ENCODE data around the gene ANKS1A.
"Not testable (repeated sequence)": the region's sequence is repeated elsewhere in the genome, so short reads cannot be mapped to it uniquely, and the experiment has no call there.

ANKS1A gene

DNA sequence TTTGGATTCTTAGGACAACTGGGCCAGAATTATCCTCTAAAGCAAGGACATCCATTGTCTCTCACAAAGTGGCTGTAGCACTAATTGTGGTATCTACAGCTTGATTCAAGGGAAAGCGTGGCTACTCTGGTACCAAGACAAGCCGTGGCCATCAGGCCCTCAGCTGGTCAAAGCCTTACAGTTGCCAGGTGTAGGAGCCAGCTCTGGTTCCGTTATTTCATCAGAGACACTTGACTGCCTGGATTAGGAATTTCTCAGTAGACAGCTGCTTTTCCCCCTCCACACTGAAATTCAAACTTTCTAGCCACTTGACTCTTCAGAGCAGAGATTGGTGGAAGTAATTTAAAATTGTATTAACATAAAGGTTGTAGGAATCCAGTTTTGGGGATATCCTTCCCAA, 104.2 kb downstream of the ANKS1A start:
- no peak for DNase-seq (ENCODE audit: low read depth)

DNA sequence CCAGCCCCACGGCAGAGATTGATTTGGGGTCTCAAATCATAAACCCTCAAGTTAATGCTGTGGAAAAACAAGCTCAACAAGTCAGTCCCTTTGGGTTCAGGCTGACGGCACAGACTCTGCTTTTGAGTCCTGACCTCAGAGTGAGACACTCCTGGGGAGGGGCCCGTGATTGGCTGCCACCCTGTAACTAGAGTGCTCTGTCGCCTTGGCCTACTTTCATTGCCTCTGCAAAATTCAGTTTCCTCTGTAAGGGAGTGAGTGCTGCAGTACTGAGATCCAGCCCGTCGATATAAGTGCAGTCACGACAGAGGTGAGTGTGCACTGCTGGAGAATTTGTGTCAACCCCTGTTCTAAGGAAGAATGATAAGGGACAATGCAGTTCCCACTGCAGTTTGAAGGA, 105.6 kb downstream of the ANKS1A start:
- no peak for DNase-seq (ENCODE audit: low read depth)

DNA sequence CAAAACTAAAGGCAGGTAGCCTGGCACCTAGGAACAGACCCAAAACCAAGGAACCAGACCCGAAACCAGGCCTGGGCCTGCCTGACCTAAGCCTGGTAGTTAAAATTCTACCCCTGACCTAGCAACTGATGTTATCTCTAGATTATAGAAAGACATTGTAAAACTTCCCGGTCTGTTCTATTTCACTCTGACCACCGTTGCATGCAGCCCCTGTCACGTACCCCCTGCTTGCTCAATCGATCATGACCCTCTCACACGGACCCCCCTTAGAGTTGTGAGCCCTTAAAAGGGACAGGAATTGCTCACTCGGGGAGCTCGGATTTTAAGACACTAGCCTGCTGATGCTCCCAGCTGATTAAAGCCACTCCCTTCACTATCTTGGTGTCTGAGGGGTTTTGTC, 109.4 kb downstream of the ANKS1A start:
- DNase-seq (ENCODE audit: low read depth) = not testable (repeated sequence)

DNA sequence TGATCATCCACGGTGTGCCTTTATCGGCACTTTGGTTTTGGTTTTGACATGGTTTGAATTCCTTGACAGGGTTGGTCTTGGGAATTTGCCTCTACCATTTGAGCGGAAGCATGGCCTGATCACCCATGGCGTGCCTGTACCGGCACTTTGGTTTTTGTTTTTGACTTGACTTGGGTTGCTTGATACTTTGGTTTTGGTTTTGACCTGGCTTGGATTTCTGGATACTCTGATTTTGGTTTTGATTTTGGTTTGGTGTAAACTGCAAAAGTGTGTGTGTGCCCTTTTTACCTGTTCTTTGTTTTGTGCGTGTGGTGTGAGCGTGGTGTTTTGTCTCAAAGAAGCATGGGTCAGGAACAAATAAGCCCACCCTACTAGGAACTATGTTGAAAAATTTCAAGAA, 110.1 kb downstream of the ANKS1A start:
- DNase-seq (ENCODE audit: low read depth) = not testable (repeated sequence)

DNA sequence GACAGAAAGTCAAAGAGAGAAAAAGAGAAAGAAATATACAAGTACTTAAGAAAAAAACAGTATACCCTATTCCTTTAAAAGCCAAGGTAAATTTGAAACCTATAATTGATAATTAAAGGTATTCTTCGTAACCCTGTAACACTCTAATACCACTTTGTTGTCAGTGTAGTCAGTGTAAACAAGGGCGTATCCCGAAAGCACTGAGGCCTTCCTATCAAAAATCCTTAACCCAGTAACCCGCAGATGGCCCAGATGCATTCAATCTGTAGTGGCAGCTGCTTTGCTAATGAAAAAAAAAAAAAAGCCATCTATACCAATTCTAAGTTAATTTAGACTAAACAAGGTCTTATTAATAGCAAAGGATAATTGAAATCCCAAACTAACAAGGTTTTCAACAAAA, 110.9 kb downstream of the ANKS1A start:
- DNase-seq (ENCODE audit: low read depth) = not testable (repeated sequence)

DNA sequence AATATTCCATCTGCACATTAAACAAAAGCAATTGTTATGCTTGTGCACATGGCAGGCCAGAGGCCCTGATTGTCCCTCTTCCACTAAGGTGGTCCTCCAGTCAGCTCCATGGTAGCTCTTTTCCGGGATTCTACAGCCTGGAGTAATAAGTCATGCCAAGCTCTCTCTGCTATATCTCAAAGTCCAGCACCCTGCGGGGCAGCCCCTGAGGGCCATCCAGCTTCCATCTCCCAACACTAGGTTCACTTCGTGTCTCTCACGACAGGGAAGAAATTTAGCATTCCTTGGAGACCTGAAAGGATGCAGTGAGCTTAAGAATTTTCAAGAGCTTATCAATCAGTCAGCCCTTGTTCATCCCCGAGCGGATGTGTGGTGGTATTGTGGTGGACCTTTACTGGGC, 112.3 kb downstream of the ANKS1A start:
- not testable (repeated sequence) for DNase-seq (ENCODE audit: low read depth)

DNA sequence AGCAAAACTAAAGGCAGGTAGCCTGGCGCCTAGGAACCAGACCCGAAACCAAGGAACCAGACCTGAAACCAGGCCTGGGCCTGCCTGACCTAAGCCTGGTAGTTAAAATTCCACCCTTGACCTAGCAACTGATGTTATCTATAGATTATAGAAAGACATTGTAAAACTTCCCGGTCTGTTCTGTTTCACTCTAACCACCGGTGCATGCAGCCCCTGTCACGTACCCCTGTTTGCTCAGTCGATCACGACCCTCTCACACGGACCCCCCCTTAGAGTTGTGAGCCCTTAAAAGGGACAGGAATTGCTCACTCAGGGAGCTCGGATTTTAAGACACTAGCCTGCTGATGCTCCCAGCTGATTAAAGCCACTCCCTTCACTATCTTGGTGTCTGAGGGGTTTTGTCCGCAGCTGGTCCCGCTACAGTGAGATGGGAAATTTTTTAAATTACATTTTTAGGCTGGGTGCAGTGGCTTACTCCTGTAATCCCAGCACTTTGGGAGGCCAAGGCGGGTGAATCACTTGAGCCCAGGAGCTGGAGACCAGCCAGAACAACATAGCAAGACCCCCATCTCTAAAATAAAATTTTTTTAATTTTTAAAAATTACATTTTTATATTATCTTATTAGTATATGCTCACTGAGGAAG, 115.0 kb downstream of the ANKS1A start:
- DNase-seq (ENCODE audit: low read depth) = not testable (repeated sequence)

DNA sequence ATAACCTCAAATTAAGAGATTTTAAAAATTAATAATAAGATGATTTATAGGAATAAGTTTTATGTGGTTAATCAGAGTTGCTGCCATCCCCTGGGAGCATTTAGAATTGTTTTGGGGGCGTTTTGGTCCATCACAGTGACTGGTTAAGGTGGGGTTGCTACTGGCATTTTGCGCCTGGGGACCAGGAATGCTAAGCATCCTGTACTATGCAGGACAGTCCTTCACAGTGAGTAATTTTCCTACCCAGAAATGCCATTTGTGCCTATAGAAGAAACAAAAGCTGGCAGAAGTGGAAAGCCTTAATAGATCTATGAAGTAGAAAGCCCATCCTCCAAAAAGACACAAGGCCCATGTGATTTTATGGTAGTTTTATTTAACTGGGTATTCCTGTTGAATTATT, 118.0 kb downstream of the ANKS1A start:
- no peak for DNase-seq (ENCODE audit: low read depth)

DNA sequence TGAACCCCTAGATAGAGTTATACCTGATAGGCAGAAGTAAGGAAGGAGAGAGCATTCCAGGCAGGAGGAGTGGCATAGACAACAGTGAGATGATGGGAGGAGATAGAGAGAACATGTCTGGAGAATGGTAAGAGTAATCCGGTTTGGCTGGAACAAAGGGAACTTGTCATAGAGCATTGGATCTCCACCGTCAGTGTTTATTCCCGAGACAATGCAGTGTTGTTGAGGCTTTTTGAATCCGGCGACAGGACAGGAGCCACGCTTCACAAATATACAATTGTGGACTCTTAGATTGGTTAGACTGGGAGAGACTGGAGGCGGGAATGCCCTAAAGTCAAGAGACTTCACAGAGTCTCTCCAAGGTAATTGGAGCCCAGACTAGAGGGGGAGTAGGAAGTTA, 119.8 kb downstream of the ANKS1A start:
- DNase-seq (ENCODE audit: low read depth) = no peak

DNA sequence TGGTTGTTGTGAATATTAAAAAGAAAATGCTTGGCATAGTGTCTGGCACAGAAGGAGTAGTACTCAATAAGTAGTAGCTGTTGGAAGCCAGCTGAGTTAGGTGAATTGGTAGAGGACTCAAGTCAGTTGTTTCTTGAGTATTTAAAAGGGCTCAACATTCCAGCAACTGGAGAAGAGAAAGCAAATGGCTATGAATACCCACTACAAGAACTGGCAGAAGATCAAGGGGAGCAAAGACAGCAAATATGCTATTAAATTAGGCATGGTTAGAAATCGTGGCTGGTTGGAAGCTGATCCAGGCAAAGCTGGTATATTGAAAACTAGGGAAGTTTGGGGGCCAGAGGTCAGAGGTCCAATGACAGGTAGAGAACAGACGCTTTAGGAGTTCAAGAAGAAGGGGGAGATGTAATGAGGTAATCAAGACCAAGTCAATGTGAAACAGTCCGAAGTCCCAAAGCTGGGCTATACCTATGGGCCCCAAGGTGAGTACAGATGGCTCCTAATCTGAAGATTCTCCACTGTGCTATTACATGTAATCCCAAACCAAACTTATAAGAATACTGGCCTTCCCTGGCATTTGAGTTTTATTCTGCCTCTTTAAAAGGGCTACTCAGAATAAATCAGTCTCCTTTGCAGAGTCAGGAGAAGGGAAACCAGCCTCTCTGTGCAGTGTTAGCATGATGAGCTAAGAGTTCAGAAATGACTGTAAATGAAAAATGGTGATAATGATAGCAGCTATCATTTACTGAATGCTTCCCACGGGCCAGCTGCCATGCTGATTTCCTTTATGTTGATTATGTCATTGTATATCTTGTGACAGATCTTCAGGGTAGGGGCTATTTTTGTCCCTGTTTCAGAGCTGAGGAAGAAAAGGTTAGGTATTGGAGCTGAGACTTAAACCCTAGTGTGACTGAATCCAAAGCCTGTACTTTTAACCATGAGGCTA, 122.3 kb downstream of the ANKS1A start:
- no peak for DNase-seq (ENCODE audit: low read depth)

DNA sequence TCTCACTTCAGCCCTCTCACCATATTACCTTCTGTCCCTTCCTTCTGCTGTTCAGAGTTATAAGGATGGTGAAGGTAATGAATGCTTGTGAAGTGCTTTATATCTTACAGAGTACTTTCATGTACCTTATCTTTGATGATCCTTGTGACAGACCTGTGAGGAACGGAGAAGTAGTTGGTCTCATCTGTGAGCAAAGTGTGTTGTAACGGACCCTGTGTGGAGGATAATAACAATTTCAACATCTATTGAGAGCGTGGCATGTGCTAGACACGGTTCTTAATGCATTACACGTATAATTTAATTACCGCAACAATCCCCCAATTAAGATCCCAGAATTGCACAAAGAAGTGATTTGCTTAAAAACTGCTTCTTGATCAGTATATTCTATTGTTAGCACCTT, 124.6 kb downstream of the ANKS1A start:
- DNase-seq (ENCODE audit: low read depth) = no peak

DNA sequence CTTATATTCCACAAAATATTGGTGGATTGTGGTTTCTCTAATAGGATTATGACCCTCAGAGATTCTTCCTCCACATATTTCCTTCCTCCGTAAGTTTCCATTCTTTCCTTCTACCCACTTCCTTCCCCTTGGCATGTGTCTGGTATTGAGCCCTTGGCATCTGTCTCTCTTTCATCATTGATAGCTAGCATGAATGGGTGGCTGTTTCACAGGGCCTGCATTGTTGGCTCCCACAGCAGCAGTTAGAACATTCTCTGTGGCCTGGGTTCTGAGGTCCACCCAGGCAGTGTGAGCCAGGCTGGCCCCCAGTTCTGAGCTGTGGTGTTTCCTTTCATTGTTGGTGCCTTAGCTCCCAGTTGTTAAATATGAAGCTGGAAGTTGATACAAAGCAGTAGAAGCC, 125.3 kb downstream of the ANKS1A start:
- DNase-seq (ENCODE audit: low read depth) = no peak

DNA sequence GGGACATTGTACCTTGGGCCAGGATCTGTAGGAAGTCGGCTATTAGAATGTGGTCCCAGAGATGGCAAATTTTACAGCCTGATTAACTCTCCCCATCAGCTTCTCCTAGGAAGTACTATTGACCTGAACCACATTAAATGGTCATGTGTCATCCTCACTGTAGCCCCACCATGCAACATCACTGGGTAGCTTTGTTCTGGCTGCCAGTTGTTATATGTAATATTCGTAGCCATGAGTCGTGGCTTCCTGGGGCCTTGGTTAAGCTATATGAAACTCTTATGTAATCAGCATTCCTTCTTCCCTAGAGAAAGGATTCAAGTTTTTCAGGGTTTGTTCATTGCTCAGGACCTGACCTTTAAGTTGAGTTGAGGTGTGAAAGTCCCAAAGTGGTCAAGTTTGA, 125.7 kb downstream of the ANKS1A start:
- DNase-seq (ENCODE audit: low read depth) = peak; percentile 64

DNA sequence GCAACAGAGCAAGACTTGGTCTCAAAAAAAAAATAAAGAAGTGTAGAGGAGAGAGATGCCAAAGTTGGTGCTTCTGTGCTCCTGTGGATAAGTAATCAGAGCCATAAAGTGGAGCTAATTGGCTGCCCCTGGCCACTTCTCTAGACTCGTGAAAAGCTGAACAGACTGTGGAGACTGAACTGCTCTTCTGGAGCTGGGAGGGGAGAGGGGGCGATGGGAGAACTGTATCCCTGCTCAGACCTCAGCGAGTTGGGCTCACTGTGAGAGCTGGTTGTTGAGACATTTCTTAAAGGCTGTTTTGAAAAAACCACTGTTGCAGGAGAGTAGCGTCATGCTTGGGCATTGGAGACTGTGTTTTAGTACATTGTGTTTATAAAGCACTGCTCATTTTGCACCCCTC, 126.4 kb downstream of the ANKS1A start:
- no peak for DNase-seq (ENCODE audit: low read depth)

DNA sequence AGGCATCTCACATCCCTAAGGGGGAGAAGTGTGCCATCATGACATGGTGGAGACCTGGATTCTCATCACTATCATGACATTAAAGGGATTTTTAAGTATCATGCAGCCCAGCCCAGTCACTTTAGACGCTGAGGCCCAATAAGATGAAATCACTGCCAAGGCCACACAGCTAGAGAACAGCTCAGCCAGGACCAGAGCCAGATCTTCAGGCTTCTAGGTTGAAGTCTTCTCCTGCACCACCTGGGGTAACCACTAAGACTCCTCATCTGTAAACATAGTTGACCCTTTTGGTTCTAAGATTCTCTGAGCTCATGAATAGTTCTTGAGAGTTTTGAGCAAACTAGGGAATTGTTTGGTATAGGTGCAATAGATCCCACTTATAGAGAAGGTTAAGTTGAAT, 126.9 kb downstream of the ANKS1A start:
- DNase-seq (ENCODE audit: low read depth) = no peak

DNA sequence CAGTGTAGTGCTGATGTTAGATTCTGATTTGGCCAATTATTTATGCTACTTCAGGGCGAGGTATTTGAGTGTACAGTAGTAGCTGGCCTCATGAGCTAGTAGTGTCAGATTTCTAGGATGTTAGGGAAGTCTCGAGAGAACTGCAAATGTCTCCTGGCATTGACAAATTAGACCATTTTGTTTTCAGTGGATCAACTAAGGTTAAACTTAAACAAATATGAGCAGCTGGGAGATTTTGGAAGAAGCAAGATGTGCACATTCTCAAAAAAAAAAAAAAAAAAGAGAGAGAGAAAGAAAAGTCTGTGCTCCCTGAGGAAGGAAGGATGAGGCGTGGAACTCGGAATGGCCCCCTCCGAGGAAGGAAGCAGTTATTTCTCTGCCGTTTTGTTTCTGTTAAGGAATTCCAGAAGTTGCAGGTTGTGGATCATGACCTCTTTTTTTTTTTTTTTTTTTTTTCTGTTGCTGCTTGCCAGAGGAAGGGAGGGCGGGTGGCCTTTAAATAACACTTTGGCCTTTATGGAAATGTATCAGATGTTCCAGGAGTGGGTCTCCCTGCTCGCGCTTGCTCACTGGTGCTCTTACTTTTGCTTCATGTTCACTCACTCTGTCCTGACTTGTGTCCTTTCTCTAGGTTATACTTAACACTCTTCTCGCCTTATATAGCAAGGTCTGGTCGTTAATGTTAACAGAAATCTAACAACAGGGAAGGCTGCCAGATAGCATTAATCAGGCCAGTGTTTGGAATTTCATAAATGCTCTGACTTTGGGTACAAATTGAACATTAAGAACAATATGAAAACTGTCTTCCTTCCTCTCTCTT, 127.7 kb downstream of the ANKS1A start:
- no peak for DNase-seq (ENCODE audit: low read depth)

DNA sequence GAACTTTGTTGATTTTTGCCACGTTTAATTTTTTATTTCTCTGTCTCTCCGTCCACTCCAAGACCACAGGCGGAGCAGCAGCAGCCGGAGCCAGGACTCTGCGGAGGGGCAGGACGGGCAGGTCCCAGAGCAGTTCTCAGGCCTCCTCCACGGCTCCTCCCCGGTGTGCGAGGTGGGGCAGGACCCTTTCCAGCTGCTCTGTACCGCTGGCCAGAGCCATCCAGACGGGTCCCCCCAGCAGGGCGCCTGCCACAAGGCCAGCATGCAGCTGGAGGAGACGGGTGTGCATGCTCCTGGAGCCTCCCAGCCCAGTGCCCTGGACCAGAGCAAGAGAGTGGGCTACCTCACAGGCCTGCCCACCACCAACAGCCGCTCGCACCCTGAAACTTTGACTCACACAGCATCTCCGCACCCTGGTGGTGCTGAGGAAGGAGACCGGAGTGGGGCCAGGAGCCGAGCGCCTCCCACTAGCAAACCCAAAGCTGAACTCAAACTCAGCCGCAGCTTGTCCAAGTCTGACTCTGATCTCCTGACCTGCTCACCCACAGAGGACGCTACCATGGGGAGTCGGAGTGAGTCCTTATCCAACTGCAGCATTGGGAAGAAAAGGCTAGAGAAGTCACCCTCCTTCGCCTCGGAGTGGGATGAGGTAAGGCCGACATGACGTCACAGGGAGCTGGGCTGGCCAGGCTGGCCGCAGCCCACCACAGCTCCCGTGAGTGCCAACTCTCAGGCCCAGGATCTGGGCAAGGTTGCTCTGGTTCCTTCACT, 128.5 kb downstream of the ANKS1A start:
- DNase-seq (ENCODE audit: low read depth) = no peak

DNA sequence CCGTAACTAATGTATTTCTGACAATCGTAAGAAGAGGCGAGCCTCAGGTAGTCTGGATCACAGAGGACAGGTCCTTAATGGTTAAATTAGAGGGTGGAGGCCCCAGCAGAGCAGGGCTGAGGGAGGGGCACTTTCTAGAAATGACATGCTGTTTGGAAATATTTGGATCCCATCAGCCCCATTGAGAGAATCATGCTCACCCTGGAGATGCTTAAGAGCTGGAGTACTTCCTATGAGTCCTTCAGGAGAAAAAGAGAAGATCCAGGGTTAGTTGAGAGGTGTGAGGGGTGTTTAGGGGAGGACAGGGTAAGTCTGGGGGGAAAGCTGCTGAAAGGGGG, 129.1 kb downstream of the ANKS1A start:
- DNase-seq (ENCODE audit: low read depth) = no peak

DNA sequence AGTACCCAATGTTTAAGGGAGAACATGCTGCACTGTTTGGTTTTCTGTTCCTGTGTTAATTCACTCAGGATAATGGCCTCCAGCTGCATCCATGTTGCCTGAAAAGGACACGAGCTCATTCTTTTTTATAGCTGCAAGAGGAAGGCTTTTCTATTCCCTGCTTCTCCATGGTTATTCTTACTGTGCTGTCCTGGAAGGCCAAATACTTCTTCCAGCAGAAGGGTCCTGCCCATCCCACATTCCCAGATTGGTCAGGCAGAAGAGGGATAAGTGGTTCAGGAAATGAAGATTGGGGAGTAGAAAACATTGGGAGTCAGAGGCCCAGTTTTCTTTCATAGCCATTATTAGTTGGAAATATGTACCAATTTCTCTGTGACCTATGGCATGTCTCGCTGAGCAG, 129.7 kb downstream of the ANKS1A start:
- no peak for DNase-seq (ENCODE audit: low read depth)

DNA sequence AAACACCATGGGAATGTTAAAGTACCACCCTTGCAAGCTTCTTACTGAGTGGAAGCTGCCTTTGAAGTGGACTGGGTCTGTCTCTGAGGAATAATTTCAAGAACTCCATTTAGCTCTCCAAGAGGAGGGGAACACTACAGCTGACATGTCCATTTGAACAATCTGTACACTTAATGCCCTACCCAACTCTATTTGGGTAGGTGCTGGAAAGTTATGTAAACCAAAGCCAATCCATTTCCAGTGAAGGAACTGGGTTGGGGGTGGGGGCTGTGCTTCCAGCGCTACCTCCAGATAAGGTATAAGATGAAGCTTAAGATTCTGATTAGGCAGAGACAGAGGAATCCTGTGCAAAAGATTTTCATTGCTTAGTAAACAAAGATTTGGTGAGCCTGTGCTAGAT, 130.1 kb downstream of the ANKS1A start:
- DNase-seq (ENCODE audit: low read depth) = no peak

DNA sequence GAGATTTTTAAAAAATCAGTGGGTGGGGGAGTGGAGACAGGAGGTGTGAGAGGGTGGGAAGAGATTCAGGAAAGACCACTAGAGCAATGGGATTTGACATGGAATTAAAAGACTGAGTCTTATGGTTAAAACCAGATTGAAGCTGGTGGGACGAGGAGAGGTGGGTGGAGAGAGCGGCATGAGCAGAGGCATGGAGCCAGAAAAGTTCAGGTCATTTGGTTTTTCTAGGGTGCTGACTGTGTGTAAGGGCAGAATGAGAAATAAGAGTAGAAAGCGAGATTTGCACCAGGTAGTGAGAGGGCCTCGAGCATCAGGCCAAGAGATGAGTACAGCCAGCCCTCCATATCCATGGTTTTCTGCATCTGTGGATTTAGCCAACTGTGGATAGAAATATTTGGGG, 130.8 kb downstream of the ANKS1A start:
- no peak for DNase-seq (ENCODE audit: low read depth)

DNA sequence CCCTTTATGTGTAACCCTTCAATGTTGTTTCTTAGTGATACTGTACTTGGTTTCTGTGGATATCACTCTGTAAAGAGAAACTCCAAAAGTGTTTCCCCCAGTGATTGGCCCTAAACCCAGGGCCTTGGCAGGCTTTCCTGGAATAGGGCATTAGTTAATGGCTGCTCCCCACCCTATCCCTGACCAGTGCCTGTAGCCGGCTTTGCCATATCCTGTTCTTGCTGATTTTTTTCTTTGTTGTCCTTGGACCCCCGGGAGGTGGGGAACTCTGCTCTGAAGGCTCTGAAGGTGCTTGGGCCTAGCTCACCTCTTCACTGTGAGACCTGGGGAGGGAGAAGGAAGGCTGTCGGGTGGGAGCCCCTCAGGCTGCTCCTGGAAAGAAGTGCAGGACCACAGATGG, 131.9 kb downstream of the ANKS1A start:
- DNase-seq (ENCODE audit: low read depth) = no peak

All from HS-5 (cell line).